DND-41 (cell line): Measurements from ENCODE around the gene FHAD1.

Experiments used
- ATAC-seq: fragments of 200-7000 bp; cut with Tn5 transposase; 3 replicates; pipeline ENCODE4 v1.9.1; 2021; ENCODE audit warnings: low read depth; ENCODE audit not compliant: insufficient read depth
- DNase-seq: peaks from one replicate; pipeline ENCODE4 v3.0.0-alpha.2; 2020
- H2AFZ ChIP-seq: 2 replicates; pipeline ENCODE4 v1.6.0; 2012; ENCODE audit warnings: low read depth, low read length
- H3K27ac ChIP-seq: 2 replicates; pipeline ENCODE4 v1.5.1; 2012; ENCODE audit warnings: low read length, inconsistent platforms
- H3K27me3 ChIP-seq: fragments of 200-600 bp; sonication (generic); 2 replicates; pipeline ENCODE4 v1.6.0; 2012; ENCODE audit warnings: low read length, mild to moderate bottlenecking, inconsistent platforms; ENCODE audit not compliant: insufficient read depth, poor library complexity
- H3K36me3 ChIP-seq: 2 replicates; pipeline ENCODE4 v1.5.1; 2012; ENCODE audit warnings: low read length, inconsistent platforms; ENCODE audit not compliant: insufficient read depth
- H3K4me1 ChIP-seq: 2 replicates; pipeline ENCODE4 v1.5.1; 2012; ENCODE audit warnings: mild to moderate bottlenecking, low read length; ENCODE audit not compliant: insufficient read depth
- H3K4me2 ChIP-seq: 2 replicates; pipeline ENCODE4 v1.6.0; 2012; ENCODE audit warnings: mild to moderate bottlenecking, moderate library complexity, low read length, inconsistent platforms; ENCODE audit not compliant: insufficient read depth
- H3K4me3 ChIP-seq, 2 experiments: fragments of 200-600 bp in 1 of 2; shearing (Covaris generic) in 1 of 2; 2 replicates each; pipeline ENCODE4 v1.5.1; 2012 to 2016; ENCODE audit warnings: inconsistent platforms in 2 of 2, low read length in 2 of 2, mild to moderate bottlenecking in 2 of 2, low read depth in 1 of 2, moderate library complexity in 1 of 2
- H3K79me2 ChIP-seq: 2 replicates; pipeline ENCODE4 v1.6.0; 2012; ENCODE audit warnings: low read length, inconsistent platforms; ENCODE audit not compliant: insufficient read depth
- H3K9ac ChIP-seq: 2 replicates; pipeline ENCODE4 v1.6.0; 2012; ENCODE audit warnings: low read depth, mild to moderate bottlenecking, inconsistent platforms, low read length, moderate library complexity
- H3K9me3 ChIP-seq: 2 replicates; pipeline ENCODE4 v1.5.1; 2012; ENCODE audit warnings: low read length, moderate library complexity, mild to moderate bottlenecking, inconsistent platforms; ENCODE audit not compliant: insufficient read depth, severe bottlenecking
- H4K20me1 ChIP-seq: 2 replicates; pipeline ENCODE4 v1.6.0; 2012; ENCODE audit warnings: low read length; ENCODE audit not compliant: insufficient read depth
- CTCF ChIP-seq: IDR thresholded peaks from 2 replicates; pipeline ENCODE4 v1.5.1; 2012; ENCODE audit warnings: borderline replicate concordance, low read length, moderate library complexity, mild to moderate bottlenecking; ENCODE audit not compliant: poor library complexity, severe bottlenecking; ENCODE audit errors: extremely low read depth
- EZH2 ChIP-seq: IDR thresholded peaks from 3 replicates; pipeline ENCODE4 v1.6.1; 2012; ENCODE audit warnings: borderline replicate concordance, low read depth, mild to moderate bottlenecking, moderate library complexity, low read length, inconsistent platforms; ENCODE audit not compliant: severe bottlenecking

FHAD1 gene

GRCh38 chr1:15212216-15212953 is 34.6 kb upstream of the FHAD1 start:
- no peak overlapping the region for H3K27ac ChIP-seq
- no peaks in the 10 kb centered on the region for H3K79me2 ChIP-seq
- no peak overlapping the region for H3K4me2 ChIP-seq
- no peak overlapping the region for H3K4me3 ChIP-seq
- TF ChIP-seq EZH2 (no peak), CTCF (no peak)
- H3K4me1 ChIP-seq, result no peaks in the 10 kb centered on the region
- peaks cover 7% of the 10 kb centered on the region for H3K27me3 ChIP-seq
- no peak for ATAC-seq
- DNase-seq, result no peak
- H2AFZ ChIP-seq, result no peak overlapping the region
- H3K36me3 ChIP-seq, result no peaks in the 10 kb centered on the region
- H4K20me1 ChIP-seq, result peaks cover 5% of the 10 kb centered on the region; the same call in 1 of the 2 replicates
- no peak overlapping the region for H3K9ac ChIP-seq
- H3K9me3 ChIP-seq, result no peaks in the 10 kb centered on the region

- ATAC-seq (no peak), DNase-seq (no peak)
- H3K79me2 ChIP-seq, result no peaks in the 10 kb centered on the region
- H3K27ac ChIP-seq, result no peak overlapping the region
- H3K36me3 ChIP-seq, result no peaks in the 10 kb centered on the region
- TF ChIP-seq EZH2, result no peak
- no peak for TF ChIP-seq CTCF
- no peak overlapping the region for H2AFZ ChIP-seq
- H3K4me3 ChIP-seq, result no peak overlapping the region
- H3K4me2 ChIP-seq, result no peak overlapping the region
- peaks cover 9% of the 10 kb centered on the region for H3K27me3 ChIP-seq
- peaks cover 5% of the 10 kb centered on the region; the same call in 1 of the 2 replicates for H4K20me1 ChIP-seq
- no peak overlapping the region for H3K9ac ChIP-seq
- no peaks in the 10 kb centered on the region for H3K9me3 ChIP-seq
- H3K4me1 ChIP-seq, result no peaks in the 10 kb centered on the region
These were observed 34.1 kb upstream of the FHAD1 start for GRCh38 chr1:15212954-15213291.

GRCh38 chr1:15213341-15213821 is 33.6 kb upstream of the FHAD1 start:
- DNase-seq (no peak), ATAC-seq (no peak)
- Histone ChIP-seq H3K9ac (no peak overlapping the region), H4K20me1 (peaks cover 5% of the 10 kb centered on the region; the same call in 1 of the 2 replicates), H3K4me2 (no peak overlapping the region), H3K27me3 (peaks cover 9% of the 10 kb centered on the region), H3K4me1 (no peaks in the 10 kb centered on the region), H3K27ac (no peak overlapping the region), H3K9me3 (no peaks in the 10 kb centered on the region), H2AFZ (no peak overlapping the region), H3K4me3 (no peak overlapping the region), H3K79me2 (no peaks in the 10 kb centered on the region), H3K36me3 (no peaks in the 10 kb centered on the region)
- TF ChIP-seq CTCF, result no peak
- no peak for TF ChIP-seq EZH2
